PFSK-1 (cell line): ENCODE measurements around the gene LSM7.

ENCODE experiments used
- FOXP2 ChIP-seq: optimal IDR thresholded peaks from 2 replicates; pipeline ENCODE3; 2011; ENCODE audit warnings: borderline replicate concordance, control low read depth, inconsistent platforms; ENCODE audit not compliant: insufficient read depth; ENCODE audit errors: extremely low read length, extremely low read depth
- POLR2AphosphoS5 ChIP-seq: IDR thresholded peaks from 2 replicates; pipeline ENCODE4 v1.6.1; 2012; ENCODE audit warnings: low read depth, mild to moderate bottlenecking, control low read depth, low read length, moderate library complexity
- TAF1 ChIP-seq: IDR thresholded peaks from 2 replicates; pipeline ENCODE4 v1.6.1; 2012; ENCODE audit warnings: low read length, control low read depth, borderline replicate concordance; ENCODE audit not compliant: insufficient read depth
- TF ChIP-seq, protein P1 (sequence below), 2 experiments: IDR thresholded peaks; 2 replicates each; pipeline versions ENCODE4 v1.6.1 to v1.8.0; 2011 to 2012; ENCODE audit warnings: low read depth in 2 of 2, low read length in 2 of 2, control low read depth in 1 of 2, inconsistent platforms in 1 of 2, mild to moderate bottlenecking in 1 of 2, moderate library complexity in 1 of 2; ENCODE audit not compliant: insufficient read depth in 1 of 2

DNA sequence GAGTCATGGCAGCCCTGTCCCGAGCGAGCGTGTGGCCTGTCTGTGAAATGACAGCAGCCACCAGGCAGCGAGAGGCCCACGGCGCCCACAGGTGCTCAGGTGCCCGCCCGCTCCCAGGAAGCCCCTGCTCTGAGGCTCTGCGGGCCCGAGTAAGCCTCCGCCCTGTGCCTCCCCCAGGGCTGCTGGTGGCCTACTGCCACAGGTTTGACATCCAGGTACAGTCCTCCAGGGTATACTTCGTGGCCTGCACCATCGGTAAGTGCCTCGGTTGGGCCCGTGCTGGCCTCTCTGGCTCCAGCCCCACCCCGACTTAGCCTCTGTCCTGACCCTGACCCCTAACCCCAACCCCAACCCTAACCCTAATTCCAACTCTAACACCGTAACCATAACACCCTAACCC, 16.7 kb upstream of the LSM7 start:
- TF ChIP-seq FOXP2 (no peak), POLR2AphosphoS5 (no peak), TAF1 (no peak)
- TF ChIP-seq, protein P1, sequence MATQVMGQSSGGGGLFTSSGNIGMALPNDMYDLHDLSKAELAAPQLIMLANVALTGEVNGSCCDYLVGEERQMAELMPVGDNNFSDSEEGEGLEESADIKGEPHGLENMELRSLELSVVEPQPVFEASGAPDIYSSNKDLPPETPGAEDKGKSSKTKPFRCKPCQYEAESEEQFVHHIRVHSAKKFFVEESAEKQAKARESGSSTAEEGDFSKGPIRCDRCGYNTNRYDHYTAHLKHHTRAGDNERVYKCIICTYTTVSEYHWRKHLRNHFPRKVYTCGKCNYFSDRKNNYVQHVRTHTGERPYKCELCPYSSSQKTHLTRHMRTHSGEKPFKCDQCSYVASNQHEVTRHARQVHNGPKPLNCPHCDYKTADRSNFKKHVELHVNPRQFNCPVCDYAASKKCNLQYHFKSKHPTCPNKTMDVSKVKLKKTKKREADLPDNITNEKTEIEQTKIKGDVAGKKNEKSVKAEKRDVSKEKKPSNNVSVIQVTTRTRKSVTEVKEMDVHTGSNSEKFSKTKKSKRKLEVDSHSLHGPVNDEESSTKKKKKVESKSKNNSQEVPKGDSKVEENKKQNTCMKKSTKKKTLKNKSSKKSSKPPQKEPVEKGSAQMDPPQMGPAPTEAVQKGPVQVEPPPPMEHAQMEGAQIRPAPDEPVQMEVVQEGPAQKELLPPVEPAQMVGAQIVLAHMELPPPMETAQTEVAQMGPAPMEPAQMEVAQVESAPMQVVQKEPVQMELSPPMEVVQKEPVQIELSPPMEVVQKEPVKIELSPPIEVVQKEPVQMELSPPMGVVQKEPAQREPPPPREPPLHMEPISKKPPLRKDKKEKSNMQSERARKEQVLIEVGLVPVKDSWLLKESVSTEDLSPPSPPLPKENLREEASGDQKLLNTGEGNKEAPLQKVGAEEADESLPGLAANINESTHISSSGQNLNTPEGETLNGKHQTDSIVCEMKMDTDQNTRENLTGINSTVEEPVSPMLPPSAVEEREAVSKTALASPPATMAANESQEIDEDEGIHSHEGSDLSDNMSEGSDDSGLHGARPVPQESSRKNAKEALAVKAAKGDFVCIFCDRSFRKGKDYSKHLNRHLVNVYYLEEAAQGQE (IDR thresholded peaks at IDR 0.05; ENCODE audit: insufficient read depth in 1 of 2, low read depth in 2 of 2, low read length in 2 of 2): no peak
